Suprapubic skin (tissue), 3 donors: ENCODE measurements around the gene STUM.

ENCODE experiments used
- POLR2A ChIP-seq, 2 donors: fragments of 450-650 bp; IDR thresholded peaks; one replicate each; pipeline ENCODE4 v1.6.1; 2017; ENCODE audit warnings: antibody characterized with exemption in 2 of 2, mild to moderate bottlenecking in 2 of 2, moderate library complexity in 2 of 2
- TF ChIP-seq, protein P1 (sequence below), 2 donors: fragments of 200-600 bp in 1 of 2; fragments of 450-650 bp in 1 of 2; sonication (generic) in 1 of 2; IDR thresholded peaks; one replicate each; pipeline ENCODE4 v1.5.1; 2016 to 2019; ENCODE audit warnings: antibody characterized with exemption in 2 of 2, mild to moderate bottlenecking in 1 of 2, moderate library complexity in 1 of 2

DNA sequence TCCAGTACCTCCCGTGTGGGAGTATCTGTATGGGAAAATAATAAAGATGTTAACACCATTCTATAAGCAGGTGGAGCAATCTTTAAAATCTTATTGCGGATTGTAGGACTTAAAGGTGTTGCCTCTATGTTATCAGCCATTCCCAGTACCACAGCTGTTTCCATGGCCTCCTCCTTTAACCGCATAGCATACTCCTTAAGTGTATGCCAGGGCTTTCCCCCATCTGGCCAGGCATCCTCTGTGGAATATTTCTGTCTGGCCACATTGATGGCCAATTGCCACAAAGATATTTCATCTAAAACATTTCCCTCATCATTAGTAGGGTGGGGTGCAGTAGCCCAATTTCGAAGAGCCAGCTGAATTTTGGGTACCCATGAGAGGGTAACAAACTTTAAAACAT is 7.3 kb upstream of the STUM start:
- no peak for TF ChIP-seq POLR2A (IDR thresholded peaks at IDR 0.05)
- TF ChIP-seq, protein P1, sequence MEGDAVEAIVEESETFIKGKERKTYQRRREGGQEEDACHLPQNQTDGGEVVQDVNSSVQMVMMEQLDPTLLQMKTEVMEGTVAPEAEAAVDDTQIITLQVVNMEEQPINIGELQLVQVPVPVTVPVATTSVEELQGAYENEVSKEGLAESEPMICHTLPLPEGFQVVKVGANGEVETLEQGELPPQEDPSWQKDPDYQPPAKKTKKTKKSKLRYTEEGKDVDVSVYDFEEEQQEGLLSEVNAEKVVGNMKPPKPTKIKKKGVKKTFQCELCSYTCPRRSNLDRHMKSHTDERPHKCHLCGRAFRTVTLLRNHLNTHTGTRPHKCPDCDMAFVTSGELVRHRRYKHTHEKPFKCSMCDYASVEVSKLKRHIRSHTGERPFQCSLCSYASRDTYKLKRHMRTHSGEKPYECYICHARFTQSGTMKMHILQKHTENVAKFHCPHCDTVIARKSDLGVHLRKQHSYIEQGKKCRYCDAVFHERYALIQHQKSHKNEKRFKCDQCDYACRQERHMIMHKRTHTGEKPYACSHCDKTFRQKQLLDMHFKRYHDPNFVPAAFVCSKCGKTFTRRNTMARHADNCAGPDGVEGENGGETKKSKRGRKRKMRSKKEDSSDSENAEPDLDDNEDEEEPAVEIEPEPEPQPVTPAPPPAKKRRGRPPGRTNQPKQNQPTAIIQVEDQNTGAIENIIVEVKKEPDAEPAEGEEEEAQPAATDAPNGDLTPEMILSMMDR (IDR thresholded peaks at IDR 0.05): no peak
